ENCODE results near the gene SCT. TPM values are rescaled to one million over a fixed set of nuclear protein-coding genes. Genes with fewer than 3 reads are reported as not detected.

Gene SCT
- total RNA-seq, 1 experiment from 2014 or later: not detected

DNA sequence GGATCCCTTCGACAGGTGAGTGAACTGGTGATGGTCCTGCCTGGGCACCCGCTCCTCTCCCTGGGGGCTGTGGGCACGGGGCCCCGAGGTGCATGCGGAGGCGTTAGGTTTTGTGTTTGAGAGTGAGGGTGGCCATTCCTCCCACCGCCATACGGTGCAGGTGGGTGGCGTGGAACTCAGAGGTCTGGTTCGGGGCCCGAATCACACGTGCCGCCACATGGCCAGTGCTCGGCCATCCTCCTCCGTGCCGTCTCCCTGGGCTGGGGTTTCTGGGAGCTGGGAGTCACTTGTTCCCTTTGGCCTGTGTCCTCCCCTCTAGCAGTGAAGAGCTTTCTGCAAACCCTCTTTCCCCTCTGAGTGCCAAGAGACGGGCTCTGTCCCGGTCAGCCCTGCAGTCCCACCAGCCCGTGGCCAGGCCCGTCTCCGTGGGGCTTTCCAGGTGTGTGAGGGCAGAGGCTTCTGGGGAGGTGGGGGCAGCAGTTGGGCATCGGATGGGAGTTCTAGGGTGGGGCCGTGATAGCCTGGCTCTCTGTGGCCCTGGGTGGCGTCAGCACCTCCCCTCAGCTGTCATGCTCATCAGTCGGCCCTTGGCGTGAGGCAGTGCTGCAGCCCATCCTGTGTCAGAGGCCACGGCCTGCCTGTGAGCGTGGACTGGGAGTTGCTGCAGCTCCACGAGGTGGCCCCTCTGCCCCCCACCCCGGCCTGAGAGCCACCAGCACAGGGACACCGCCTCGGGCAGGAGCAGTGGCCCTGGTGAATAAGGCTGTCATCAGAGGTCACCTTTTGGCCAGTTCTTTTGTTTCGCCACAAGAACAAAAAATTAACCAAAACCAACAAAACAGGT is 21.5 kb downstream of the SCT start:
- no TSS peak for BruUV-seq (replicated peaks)
- Histone ChIP-seq H3K36me3 (ENCODE audit: control insufficient read depth, insufficient read depth, low read length) (peaks cover 24% of the 10 kb centered on the region), H3K9me3 (ENCODE audit: control insufficient read depth, insufficient read depth, low read depth, low read length) (no peaks in the 10 kb centered on the region), H3K4me3 (ENCODE audit: low read depth in 2 of 2, low read length in 2 of 2) (no peak overlapping the region), H3K4me1 (ENCODE audit: control insufficient read depth, insufficient read depth, low read length) (no peaks in the 10 kb centered on the region), H3K27ac (ENCODE audit: low read length) (no peak overlapping the region), H3K27me3 (ENCODE audit: control insufficient read depth, insufficient read depth, low read length) (no peaks in the 10 kb centered on the region)
- ATAC-seq (no peak), DNase-seq (ENCODE audit: low read depth, low spot score) (no peak)
- intact Hi-C loops (cut with micrococcal nuclease; ENCODE audit: unreplicated experiment): no loop called here
- TF ChIP-seq TCF7L2 (IDR thresholded peaks at IDR 0.05; ENCODE audit: low read depth, low read length) (no peak), SIN3A (IDR thresholded peaks at IDR 0.05; ENCODE audit: borderline replicate concordance, insufficient read depth, low read depth, low read length) (no peak), POLR2AphosphoS5 (IDR thresholded peaks at IDR 0.05; ENCODE audit: low read depth, low read length) (no peak)
- TF ChIP-seq, protein P1, sequence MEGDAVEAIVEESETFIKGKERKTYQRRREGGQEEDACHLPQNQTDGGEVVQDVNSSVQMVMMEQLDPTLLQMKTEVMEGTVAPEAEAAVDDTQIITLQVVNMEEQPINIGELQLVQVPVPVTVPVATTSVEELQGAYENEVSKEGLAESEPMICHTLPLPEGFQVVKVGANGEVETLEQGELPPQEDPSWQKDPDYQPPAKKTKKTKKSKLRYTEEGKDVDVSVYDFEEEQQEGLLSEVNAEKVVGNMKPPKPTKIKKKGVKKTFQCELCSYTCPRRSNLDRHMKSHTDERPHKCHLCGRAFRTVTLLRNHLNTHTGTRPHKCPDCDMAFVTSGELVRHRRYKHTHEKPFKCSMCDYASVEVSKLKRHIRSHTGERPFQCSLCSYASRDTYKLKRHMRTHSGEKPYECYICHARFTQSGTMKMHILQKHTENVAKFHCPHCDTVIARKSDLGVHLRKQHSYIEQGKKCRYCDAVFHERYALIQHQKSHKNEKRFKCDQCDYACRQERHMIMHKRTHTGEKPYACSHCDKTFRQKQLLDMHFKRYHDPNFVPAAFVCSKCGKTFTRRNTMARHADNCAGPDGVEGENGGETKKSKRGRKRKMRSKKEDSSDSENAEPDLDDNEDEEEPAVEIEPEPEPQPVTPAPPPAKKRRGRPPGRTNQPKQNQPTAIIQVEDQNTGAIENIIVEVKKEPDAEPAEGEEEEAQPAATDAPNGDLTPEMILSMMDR (IDR thresholded peaks at IDR 0.05): no peak
- TF ChIP-seq, protein P2, sequence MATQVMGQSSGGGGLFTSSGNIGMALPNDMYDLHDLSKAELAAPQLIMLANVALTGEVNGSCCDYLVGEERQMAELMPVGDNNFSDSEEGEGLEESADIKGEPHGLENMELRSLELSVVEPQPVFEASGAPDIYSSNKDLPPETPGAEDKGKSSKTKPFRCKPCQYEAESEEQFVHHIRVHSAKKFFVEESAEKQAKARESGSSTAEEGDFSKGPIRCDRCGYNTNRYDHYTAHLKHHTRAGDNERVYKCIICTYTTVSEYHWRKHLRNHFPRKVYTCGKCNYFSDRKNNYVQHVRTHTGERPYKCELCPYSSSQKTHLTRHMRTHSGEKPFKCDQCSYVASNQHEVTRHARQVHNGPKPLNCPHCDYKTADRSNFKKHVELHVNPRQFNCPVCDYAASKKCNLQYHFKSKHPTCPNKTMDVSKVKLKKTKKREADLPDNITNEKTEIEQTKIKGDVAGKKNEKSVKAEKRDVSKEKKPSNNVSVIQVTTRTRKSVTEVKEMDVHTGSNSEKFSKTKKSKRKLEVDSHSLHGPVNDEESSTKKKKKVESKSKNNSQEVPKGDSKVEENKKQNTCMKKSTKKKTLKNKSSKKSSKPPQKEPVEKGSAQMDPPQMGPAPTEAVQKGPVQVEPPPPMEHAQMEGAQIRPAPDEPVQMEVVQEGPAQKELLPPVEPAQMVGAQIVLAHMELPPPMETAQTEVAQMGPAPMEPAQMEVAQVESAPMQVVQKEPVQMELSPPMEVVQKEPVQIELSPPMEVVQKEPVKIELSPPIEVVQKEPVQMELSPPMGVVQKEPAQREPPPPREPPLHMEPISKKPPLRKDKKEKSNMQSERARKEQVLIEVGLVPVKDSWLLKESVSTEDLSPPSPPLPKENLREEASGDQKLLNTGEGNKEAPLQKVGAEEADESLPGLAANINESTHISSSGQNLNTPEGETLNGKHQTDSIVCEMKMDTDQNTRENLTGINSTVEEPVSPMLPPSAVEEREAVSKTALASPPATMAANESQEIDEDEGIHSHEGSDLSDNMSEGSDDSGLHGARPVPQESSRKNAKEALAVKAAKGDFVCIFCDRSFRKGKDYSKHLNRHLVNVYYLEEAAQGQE (IDR thresholded peaks at IDR 0.05; ENCODE audit: insufficient read depth in 1 of 2, low read depth in 2 of 2, low read length in 1 of 2): no peak
- ChIA-PET POLR2A (no interaction called here), CTCF (no interaction called here)
- in situ Hi-C loops (cut with HindIII; ENCODE audit: low pct_unique_long_range_greater_than_20kb, low sequenced_read_pairs): no loop called here

DNA sequence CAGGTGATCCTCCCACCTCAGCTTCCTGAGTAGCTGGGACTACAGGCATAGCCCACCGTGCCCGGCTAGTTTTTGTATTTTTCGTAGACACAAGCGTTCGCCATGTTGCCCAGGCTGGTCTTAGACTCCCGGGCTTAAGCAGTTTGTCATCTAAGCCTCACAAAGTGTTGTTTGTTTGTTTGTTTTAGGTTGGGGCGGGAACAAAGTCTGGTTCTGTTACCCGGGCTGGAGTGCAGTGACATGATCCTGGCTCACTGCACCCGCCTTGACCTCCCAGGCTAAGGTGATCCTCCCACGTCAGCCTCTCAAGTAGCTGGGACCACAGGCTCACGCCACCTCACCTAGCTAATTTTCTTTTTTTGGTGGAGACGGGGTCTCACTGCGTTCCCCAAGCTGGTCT is 23.8 kb downstream of the SCT start:
- Histone ChIP-seq H3K27ac (ENCODE audit: low read length) (no peak overlapping the region), H3K9me3 (ENCODE audit: control insufficient read depth, insufficient read depth, low read depth, low read length) (no peaks in the 10 kb centered on the region), H3K36me3 (ENCODE audit: control insufficient read depth, insufficient read depth, low read length) (peaks cover 13% of the 10 kb centered on the region), H3K4me3 (ENCODE audit: low read depth in 2 of 2, low read length in 2 of 2) (no peak overlapping the region), H3K4me1 (ENCODE audit: control insufficient read depth, insufficient read depth, low read length) (no peaks in the 10 kb centered on the region), H3K27me3 (ENCODE audit: control insufficient read depth, insufficient read depth, low read length) (no peaks in the 10 kb centered on the region)
- in situ Hi-C loops (cut with HindIII; ENCODE audit: low pct_unique_long_range_greater_than_20kb, low sequenced_read_pairs): no loop called here
- no TSS peak for BruUV-seq (replicated peaks)
- no peak for ATAC-seq
- POLR2A ChIA-PET: no interaction called here
- no peak for DNase-seq (ENCODE audit: low read depth, low spot score)
- CTCF ChIA-PET: interaction anchor here (0.7 kb wide), 1 partner anchor 73 kb away, joined by 3 read pairs; no protein-coding TSS in a partner anchor
- intact Hi-C loops (cut with micrococcal nuclease; ENCODE audit: unreplicated experiment): no loop called here
- TF ChIP-seq POLR2AphosphoS5 (IDR thresholded peaks at IDR 0.05; ENCODE audit: low read depth, low read length): no peak
- no peak for TF ChIP-seq TCF7L2 (IDR thresholded peaks at IDR 0.05; ENCODE audit: low read depth, low read length)
- TF ChIP-seq, protein P2 (IDR thresholded peaks at IDR 0.05; ENCODE audit: insufficient read depth in 1 of 2, low read depth in 2 of 2, low read length in 1 of 2): no peak
- TF ChIP-seq SIN3A (IDR thresholded peaks at IDR 0.05; ENCODE audit: borderline replicate concordance, insufficient read depth, low read depth, low read length): no peak
- TF ChIP-seq, protein P1 (IDR thresholded peaks at IDR 0.05): no peak

Data from Panc1 (cell line).